Neural crest cell (in vitro differentiated cells): ENCODE data around the gene FAM111B. TPM values are rescaled to one million over a fixed set of nuclear protein-coding genes. Genes with fewer than 3 reads are reported as not detected.
A peak's percentile ranks its signal among the peaks of the same experiment; 100 is the strongest.

Source experiments
- DNase-seq: peaks from one replicate; pipeline ENCODE4 v3.0.0; 2021; ENCODE audit warnings: low read depth, mixed read lengths, low spot score
- H3K27ac Mint-ChIP-seq: one replicate; pipeline ENCODE4 v1.8.0; 2021; ENCODE audit warnings: mild to moderate bottlenecking, mixed read lengths; ENCODE audit not compliant: unreplicated experiment
- H3K27me3 Mint-ChIP-seq: 2 replicates; pipeline ENCODE4 v1.8.0; 2021; ENCODE audit warnings: low read depth, mild to moderate bottlenecking, mixed read lengths
- H3K36me3 Mint-ChIP-seq: 2 replicates; pipeline ENCODE4 v1.8.0; 2021; ENCODE audit warnings: low read depth, mild to moderate bottlenecking, mixed read lengths
- H3K4me1 Mint-ChIP-seq: 2 replicates; pipeline ENCODE4 v1.8.0; 2021; ENCODE audit warnings: mixed read lengths
- H3K4me3 Mint-ChIP-seq: one replicate; pipeline ENCODE4 v1.8.0; 2021; ENCODE audit warnings: mild to moderate bottlenecking, mixed read lengths
- H3K9me3 Mint-ChIP-seq: 2 replicates; pipeline ENCODE4 v1.8.0; 2021; ENCODE audit warnings: mixed read lengths
- total RNA-seq: library from RNA; stranded (reverse); gene quantifications from 2 replicates; pipeline ENCODE4 v1.2.1, GENCODE V29; 2021
- TF ChIP-seq, protein P1 (sequence below): fragments of 200-600 bp; sonication (generic); conservative IDR thresholded peaks from 2 replicates; pipeline ENCODE4 v1.5.0; 2021; ENCODE audit warnings: antibody characterized with exemption, mild to moderate bottlenecking

Gene FAM111B
- total RNA-seq, 1 donor from 2014 or later = 35.4 TPM

GRCh38 chr11:59112494-59112893 is 5.5 kb downstream of the FAM111B start:
- Mint-ChIP-seq H3K27ac (no peak overlapping the region), H3K9me3 (peaks cover 11% of the 10 kb centered on the region), H3K27me3 (no peaks in the 10 kb centered on the region), H3K36me3 (peaks cover 74% of the 10 kb centered on the region), H3K4me1 (peaks cover 30% of the 10 kb centered on the region), H3K4me3 (no peak overlapping the region)
- DNase-seq = no peak
- TF ChIP-seq, protein P1, sequence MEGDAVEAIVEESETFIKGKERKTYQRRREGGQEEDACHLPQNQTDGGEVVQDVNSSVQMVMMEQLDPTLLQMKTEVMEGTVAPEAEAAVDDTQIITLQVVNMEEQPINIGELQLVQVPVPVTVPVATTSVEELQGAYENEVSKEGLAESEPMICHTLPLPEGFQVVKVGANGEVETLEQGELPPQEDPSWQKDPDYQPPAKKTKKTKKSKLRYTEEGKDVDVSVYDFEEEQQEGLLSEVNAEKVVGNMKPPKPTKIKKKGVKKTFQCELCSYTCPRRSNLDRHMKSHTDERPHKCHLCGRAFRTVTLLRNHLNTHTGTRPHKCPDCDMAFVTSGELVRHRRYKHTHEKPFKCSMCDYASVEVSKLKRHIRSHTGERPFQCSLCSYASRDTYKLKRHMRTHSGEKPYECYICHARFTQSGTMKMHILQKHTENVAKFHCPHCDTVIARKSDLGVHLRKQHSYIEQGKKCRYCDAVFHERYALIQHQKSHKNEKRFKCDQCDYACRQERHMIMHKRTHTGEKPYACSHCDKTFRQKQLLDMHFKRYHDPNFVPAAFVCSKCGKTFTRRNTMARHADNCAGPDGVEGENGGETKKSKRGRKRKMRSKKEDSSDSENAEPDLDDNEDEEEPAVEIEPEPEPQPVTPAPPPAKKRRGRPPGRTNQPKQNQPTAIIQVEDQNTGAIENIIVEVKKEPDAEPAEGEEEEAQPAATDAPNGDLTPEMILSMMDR = no peak

DNA sequence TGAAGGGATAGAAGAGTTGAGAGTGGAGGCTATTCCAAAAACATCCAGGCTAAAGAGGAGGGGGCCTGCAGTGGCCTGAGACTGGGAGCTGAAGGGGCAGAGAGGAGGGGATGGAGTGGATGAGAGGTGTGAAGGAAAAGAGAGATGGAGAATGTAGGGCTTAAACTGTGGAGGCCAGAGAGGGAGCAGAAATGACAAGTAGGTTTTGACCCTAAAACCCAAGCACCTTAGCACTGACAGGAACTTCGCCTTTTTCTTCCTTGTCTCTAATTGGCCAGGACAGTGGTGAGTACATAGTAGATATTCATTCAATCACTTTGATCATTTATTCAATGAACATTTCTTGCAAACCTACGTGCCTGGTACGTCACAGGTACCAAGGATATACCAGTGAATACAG is 7.3 kb downstream of the FAM111B start:
- peak overlapping the region; percentile 77 for H3K27ac Mint-ChIP-seq
- peaks cover 11% of the 10 kb centered on the region for H3K4me1 Mint-ChIP-seq
- peaks cover 19% of the 10 kb centered on the region for H3K9me3 Mint-ChIP-seq
- peaks cover 82% of the 10 kb centered on the region for H3K36me3 Mint-ChIP-seq
- TF ChIP-seq, protein P1 = no peak
- H3K4me3 Mint-ChIP-seq = no peak overlapping the region
- H3K27me3 Mint-ChIP-seq = no peaks in the 10 kb centered on the region
- DNase-seq = no peak

DNA sequence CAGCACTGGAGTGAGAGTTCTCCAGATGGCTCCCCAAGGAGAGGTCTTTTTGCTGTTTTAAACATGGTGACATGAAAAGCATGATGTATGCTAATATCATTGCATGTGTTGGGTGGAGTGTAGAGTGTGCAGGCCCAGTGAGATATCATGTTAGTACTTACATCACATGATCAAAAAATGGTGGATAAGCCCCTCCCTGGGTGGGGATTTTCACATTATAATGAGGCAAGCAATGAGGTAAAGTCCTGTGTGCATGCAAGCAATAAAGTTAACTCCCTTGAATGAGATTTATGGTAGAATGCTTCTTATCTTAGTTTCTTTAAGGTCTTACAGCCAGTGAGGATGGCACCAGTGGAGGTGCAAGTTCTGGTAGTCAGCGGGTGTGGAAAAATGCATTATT is 8.5 kb downstream of the FAM111B start:
- Mint-ChIP-seq H3K27ac (peak overlapping the region; percentile 52), H3K27me3 (no peaks in the 10 kb centered on the region), H3K4me3 (no peak overlapping the region), H3K9me3 (peaks cover 23% of the 10 kb centered on the region), H3K36me3 (peaks cover 81% of the 10 kb centered on the region), H3K4me1 (peaks cover 4% of the 10 kb centered on the region)
- TF ChIP-seq, protein P1 = no peak
- no peak for DNase-seq

- peaks cover 31% of the 10 kb centered on the region for H3K9me3 Mint-ChIP-seq
- no peak overlapping the region for H3K27ac Mint-ChIP-seq
- peaks cover 87% of the 10 kb centered on the region for H3K36me3 Mint-ChIP-seq
- H3K4me1 Mint-ChIP-seq = no peaks in the 10 kb centered on the region
- H3K27me3 Mint-ChIP-seq = no peaks in the 10 kb centered on the region
- DNase-seq = no peak
- H3K4me3 Mint-ChIP-seq = no peak overlapping the region
- TF ChIP-seq, protein P1 = no peak
These were observed 10.7 kb downstream of the FAM111B start for GRCh38 chr11:59117774-59118173.

DNA sequence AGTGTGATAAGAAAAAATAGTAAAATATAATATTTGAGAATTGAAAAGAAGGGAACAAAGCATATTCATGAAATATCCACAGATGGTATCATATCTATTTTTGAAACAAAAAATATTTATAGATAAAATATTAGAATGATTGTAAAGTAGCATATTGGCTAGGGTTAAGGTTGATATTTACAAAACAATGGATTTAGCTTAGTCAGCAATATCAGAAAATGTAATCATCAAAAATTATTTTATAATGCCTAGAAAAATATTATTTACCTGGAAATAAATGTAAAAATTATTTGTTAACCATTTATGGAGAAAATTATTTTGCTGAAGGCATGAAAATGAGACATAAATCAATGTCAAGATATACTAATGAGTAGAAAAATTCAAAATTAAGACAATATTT is 12.8 kb downstream of the FAM111B start:
- Mint-ChIP-seq H3K27me3 (no peaks in the 10 kb centered on the region), H3K4me1 (no peaks in the 10 kb centered on the region), H3K27ac (no peak overlapping the region), H3K36me3 (peaks cover 83% of the 10 kb centered on the region), H3K4me3 (no peak overlapping the region), H3K9me3 (peaks cover 36% of the 10 kb centered on the region)
- TF ChIP-seq, protein P1 = no peak
- no peak for DNase-seq
